CD4-positive, alpha-beta T cell treated with Interleukin-4 for 1 hour (primary cell): ENCODE measurements around the gene WDR90.

Source experiments
- DNase-seq, 2 donors: peaks; one replicate each; pipeline ENCODE4 v3.0.0-alpha.2; 2020 to 2022

WDR90 gene

GRCh38 chr16:640614-641013 is 8.6 kb upstream of the WDR90 start:
- no peak for DNase-seq

- peak; percentile 59 to 68 for DNase-seq
Measured at GRCh38 chr16:641326-642188, 7.6 kb upstream of the WDR90 start, which contains the start of gene MCRIP2. Gene MCRIP2 (plus strand): TSS chr16:641828. CDS start chr16:641992, 164 bp downstream.

GRCh38 chr16:642189-643049 is 6.7 kb upstream of the WDR90 start:
- peak; percentile 31 to 59 for DNase-seq

- no peak for DNase-seq
Measured at GRCh38 chr16:643050-643368, 6.2 kb upstream of the WDR90 start.

DNA sequence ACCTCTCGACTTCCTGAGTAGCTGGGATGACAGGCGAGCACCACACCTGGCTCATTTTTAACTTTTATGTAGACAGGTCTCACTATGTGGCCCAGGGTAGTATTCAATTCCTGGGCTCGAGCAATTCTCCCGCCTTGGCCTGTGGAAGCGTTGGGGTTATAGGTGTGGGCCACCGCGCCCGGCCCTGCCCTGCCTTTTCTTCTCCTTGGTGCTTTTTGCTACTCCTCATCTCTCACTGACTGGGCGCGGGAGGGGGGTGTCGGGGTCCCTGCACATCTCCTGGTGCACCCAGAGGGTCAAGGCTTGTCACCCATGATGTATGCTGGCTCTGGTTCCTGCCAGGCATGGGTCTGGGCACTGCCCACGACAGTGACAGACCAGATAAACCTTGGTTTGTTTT is 4.6 kb upstream of the WDR90 start:
- DNase-seq, result no peak

DNA sequence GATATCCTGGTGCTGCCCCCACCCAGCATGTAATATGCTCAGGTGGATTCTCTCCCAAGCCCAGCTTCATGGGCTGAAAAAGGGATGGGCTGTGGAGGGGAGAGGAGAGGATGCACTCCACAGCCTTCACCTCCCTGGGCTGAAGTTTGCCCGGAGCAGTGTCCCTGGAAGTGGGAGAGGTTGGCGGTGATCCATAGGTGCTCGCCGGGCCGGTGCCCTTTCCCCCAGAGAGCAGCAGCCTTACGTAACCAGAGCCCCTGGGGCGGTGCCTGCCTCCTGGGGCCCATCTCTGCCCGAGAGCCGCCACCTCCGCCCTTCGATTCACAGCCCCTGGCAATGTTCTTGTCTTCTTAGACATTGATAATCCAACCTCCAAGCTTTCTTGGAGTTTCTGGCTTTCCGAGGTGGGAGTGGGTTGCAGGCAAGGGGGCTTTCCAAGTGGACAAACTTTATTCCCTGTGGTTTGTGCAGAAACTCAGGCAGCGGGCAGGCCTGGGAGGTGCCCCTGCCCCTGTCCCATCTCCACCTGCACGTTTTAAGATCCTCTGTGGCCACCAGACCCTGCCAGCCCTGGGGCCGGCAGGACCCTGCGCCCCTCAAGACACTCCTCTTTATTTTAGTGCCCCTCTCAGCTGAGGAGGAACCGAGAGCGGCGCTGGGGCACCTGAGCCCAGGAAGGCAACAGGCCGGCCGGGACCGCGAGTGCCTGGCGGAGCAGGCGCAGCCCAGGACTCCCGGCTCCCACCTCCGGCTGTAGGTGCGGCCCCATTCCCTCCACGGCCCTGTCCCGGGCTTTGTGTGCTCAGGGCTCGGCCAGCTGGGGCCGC is 3.1 kb upstream of the WDR90 start:
- no peak for DNase-seq

GRCh38 chr16:646679-647172 is 2.4 kb upstream of the WDR90 start:
- no peak for DNase-seq

- no peak for DNase-seq
Measured at GRCh38 chr16:647173-647902, 1.8 kb upstream of the WDR90 start.

DNA sequence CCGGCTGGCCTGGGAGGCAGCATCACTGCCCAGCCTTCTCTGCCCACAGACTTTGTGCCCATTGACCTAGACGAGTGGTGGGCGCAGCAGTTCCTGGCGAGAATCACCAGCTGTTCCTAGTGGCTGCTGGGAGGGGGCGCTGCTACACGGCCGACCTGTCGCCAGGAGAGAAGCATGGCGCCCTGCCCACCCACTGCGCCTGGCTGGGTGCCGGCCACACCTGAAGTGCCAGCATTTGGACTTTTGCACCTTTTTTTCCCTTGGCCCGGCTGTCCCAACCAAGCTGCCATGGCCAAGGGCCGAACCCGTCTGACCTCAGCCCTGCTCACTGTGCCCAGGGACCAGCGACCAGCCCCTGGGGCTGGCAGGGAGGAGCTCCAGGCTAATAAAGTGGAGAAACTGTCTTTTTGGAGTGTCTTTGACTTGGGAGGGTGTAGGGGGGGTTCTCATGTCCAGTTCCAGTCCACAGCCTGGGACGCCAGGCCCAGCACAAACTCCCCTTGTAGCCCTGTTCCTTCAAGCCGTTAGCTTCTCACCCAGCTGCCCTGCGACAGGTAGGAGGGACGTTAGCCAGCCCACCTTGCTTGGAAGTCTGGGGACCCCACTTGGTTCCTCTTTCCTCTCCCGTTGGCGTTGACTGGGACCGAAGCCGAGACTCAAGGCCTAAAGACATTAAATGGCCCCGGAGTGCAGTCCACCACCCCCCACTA is 939 bp upstream of the WDR90 start:
- DNase-seq, result peak; percentile 26 to 46

- no peak for DNase-seq
Measured at GRCh38 chr16:649631-650030, 466 bp downstream of the WDR90 start.

DNA sequence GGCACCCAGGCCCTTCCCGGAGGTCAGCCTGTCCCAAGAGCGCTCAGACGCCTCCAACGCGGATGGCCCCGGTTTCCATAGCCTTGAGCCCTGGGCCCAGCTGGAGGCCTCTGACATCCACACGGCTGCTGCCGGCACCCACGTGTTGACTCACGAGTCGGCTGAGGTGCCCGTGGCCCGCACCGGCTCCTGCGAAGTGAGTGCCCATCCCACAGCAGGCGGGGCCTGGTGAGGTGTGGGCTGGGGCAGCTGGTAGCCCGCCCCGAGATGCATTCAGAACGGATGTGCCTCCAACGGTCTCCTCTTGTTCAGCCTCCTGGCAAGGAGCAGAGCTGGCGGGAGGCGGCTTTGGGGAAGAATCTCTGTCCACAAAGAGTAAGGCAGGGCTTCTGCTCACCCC is 2.7 kb downstream of the WDR90 start:
- DNase-seq, result no peak

- no peak for DNase-seq
Measured at GRCh38 chr16:652454-653305, 3.5 kb downstream of the WDR90 start.

DNA sequence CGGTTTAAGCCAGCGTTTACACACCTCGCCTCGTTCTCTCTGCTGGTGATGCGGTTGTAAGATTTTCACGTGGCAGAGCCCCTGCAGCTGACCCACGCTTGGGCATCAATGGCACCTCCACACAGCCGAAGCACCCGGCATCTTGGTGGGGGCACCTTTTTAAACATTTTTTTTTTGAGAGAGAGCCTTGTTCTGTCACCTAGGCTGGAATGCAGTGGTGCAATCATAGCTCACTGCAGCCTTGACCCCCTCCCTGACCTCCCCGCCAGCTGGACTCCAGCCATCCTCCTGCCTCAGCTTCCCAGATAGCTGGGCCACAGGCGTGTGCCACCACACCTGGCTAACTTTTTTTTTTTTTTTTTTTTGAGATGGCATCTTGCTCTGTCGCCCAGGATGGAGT is 4.9 kb downstream of the WDR90 start:
- DNase-seq, result no peak

DNA sequence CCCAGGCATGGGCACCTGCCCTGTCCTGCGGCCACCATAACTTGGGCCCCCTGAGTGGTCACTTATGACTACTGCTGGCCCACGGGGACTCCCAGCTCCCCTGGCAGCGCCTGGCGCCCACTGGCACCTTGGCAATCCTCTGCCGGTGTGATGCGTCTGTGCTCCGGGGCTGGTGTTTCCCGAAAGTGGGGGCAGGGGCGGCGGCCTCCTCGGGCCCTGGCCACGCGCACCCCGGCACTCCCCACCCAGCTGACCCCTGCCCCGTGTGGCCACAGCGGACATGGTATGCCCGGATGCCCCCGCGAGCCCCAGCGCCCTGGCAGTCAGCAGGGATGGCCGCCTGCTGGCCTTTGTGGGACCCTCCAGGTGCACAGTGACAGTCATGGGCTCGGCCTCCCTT is 8.3 kb downstream of the WDR90 start:
- no peak for DNase-seq

DNA sequence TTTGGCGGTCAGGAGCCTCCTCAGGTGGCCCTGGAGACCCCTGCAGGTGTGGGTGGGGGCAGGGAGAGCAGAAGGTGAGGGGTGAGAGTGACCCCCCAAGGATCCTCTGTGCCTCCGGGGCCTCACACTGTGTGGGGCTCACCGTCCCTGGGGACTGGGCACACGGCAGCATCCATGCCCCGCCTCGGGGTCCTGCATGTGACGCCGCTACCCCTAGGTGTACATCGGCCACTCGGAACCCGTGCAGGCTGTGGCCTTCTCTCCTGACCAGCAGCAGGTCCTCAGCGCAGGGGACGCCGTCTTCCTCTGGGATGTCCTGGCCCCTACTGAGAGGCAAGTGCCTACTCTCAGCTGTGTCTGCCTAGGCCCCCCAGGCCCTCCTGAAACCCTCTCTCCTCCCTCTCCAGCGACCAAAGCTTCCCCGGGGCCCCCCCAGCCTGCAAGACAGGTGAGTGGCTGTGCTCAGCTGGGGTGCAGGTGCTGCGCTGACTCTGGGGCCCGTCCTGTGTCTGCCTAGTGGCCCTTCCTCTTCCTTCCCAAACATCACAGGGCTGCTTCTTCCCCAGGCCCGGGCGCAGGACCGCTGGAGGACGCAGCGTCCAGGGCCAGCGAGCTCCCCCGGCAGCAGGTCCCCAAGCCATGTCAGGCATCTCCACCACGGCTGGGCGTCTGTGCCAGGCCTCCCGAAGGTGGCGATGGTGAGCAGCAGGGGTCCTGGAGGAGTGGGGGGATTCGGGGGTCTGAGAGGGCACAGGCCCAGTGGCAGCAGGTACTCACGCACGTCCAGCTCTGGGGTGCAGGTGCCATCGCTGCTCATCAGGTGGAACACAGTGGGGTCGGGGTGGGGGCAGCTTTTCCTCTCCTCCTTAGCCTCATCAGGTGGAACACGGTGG is 9.8 kb downstream of the WDR90 start:
- no peak for DNase-seq

GRCh38 chr16:659618-660017 is 10.5 kb downstream of the WDR90 start:
- DNase-seq, result no peak

DNA sequence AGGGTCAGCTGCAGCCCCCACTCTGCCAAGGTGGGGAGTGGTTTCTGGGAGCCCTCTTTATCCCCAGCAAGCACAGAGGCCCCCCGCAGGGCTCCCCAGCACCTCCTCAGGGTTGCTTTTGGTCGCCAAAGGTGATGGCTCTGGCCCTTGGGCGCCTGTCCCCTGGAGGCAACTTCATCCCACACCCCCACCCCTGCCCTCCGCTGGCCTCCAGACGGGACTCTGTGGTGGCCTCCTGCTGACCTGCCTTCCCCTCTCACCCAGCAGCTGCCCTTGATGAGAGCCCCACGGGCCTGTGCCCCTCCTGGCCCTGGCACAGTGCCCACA is 10.9 kb downstream of the WDR90 start:
- no peak for DNase-seq

- peak; percentile 68 to 77 for DNase-seq
Measured at GRCh38 chr16:660459-661183, 11.5 kb downstream of the WDR90 start.
